WERI-Rb-1 (cell line): ENCODE measurements around the gene LIFR.

Experiments used
- DNase-seq: peaks from one replicate; pipeline ENCODE4 v3.0.0-alpha.2; 2020
- H3K27ac ChIP-seq: fragments of 250-450 bp; sonication (Bioruptor Pico); 2 replicates; pipeline ENCODE4 v1.5.1; 2020; ENCODE audit warnings: mild to moderate bottlenecking, moderate library complexity
- H3K27me3 ChIP-seq: fragments of 250-450 bp; sonication (Bioruptor Pico); 2 replicates; pipeline ENCODE4 v1.5.1; 2021; ENCODE audit warnings: mild to moderate bottlenecking, low read depth, moderate library complexity; ENCODE audit not compliant: insufficient read depth, severe bottlenecking
- H3K36me3 ChIP-seq: fragments of 250-450 bp; sonication (Bioruptor Pico); 2 replicates; pipeline ENCODE4 v1.5.1; 2020; ENCODE audit warnings: mild to moderate bottlenecking, moderate library complexity
- H3K4me3 ChIP-seq: 2 replicates; pipeline ENCODE4 v1.5.1; 2011; ENCODE audit warnings: low read depth, mild to moderate bottlenecking, control low read depth, low read length
- H3K9me3 ChIP-seq: fragments of 250-450 bp; sonication (Bioruptor Pico); 2 replicates; pipeline ENCODE4 v1.5.1; 2021; ENCODE audit warnings: mild to moderate bottlenecking, moderate library complexity; ENCODE audit not compliant: severe bottlenecking
- CTCF ChIP-seq: IDR thresholded peaks from 2 replicates; pipeline ENCODE4 v1.5.1; 2011; ENCODE audit warnings: low read depth, mild to moderate bottlenecking, control low read depth, inconsistent platforms, low read length

The LIFR gene

DNA sequence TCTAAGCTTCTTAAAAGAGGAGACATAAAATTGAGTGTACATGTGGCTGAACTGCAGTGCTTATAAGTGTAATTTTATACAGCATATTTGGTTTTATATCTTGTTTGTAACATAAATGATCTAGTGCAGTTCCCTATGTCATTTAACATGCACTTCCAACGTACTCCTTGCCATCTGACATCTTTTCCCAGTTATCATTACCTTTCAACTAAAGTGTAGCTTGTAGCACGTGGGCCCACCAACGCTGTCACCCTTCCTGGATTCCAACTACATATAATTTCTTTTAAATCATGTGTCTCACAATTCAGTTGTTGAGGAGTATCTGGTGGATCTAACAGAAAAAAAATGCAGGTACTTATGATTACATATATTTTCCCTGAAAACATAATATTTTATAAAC, 50.1 kb downstream of the LIFR start:
- DNase-seq, result no peak
- no peak for TF ChIP-seq CTCF
- H3K4me3 ChIP-seq, result no peak overlapping the region
- no peaks in the 10 kb centered on the region for H3K27me3 ChIP-seq
- no peak overlapping the region for H3K27ac ChIP-seq
- H3K9me3 ChIP-seq, result no peaks in the 10 kb centered on the region
- no peaks in the 10 kb centered on the region for H3K36me3 ChIP-seq

DNA sequence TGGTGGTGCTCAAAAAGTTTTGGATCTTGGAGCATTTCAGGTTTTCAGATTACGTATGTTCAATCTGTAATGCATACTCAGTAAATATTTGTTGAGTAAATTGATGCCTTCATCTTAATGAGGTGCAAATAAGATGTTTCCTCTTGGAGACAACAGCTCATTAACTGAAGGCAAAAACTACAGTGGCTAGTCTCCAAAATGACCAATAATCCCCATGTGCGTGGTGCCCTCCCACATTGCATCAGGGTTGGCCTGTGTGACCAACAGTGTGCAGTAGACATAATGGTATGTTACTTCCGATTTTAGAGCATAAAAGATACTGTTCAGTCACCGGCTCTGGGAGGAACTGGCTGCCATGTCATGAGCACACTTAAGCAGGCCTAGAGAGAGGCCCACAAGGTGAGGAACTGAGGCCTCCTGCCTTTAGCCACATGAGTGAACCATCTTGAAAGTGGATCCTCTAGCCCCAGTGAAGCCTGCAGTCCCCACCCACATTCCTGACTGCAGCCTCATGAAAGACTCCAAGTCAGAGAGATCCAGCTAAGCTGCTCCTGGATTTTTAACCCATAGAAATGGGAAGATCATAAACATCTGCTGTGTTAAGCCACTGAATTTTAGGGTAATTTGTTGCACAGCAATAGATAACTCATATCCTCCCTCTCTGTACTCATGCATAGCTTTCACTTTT, 55.7 kb downstream of the LIFR start:
- H3K9me3 ChIP-seq, result no peaks in the 10 kb centered on the region
- H3K27me3 ChIP-seq, result no peaks in the 10 kb centered on the region
- TF ChIP-seq CTCF, result no peak
- no peaks in the 10 kb centered on the region for H3K36me3 ChIP-seq
- no peak overlapping the region for H3K27ac ChIP-seq
- DNase-seq, result no peak
- H3K4me3 ChIP-seq, result no peak overlapping the region

DNA sequence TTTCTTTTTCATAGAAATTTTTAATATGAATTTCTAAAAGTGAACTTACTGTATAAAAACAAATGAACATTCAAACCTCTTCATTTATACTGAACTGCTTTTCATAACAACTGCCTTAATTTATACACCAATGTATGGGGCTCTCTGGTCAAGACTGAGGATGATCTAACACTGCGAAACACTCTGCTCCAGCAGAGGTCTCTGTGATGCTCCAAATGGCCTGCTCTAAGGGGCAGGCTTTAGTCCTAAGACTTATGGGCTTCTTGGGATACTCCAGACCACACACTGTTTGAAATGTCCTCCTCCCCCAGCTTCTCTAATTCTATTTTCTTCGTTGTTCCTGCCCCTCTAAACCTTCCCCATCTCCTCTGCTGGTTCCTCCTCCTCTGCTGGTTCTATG, 58.5 kb downstream of the LIFR start:
- Histone ChIP-seq H3K4me3 (no peak overlapping the region), H3K27me3 (no peaks in the 10 kb centered on the region), H3K9me3 (no peaks in the 10 kb centered on the region), H3K27ac (no peak overlapping the region), H3K36me3 (no peaks in the 10 kb centered on the region)
- DNase-seq, result peak; percentile 40
- peak; percentile 45 for TF ChIP-seq CTCF

DNA sequence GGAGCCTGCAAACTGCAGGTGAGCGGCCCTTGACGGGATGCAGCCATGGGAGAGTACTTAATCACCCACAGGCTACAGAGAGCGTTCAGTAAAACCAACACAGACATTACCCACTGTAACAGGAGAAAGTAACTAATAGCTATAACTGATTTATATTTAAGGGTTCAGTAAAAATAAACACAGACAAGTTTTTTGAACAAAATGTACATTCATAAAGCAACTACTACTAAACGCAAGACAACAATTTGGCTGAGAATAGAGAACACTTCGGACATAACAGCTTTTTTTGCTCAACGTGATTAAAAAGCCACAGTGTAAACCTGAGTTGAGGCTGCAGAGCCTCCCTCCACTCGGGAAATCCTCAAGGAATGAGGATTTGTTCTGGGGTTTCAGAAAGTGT, 61.7 kb downstream of the LIFR start:
- no peak for TF ChIP-seq CTCF
- H3K9me3 ChIP-seq, result no peaks in the 10 kb centered on the region
- no peaks in the 10 kb centered on the region for H3K27me3 ChIP-seq
- no peak overlapping the region for H3K27ac ChIP-seq
- no peak for DNase-seq
- H3K4me3 ChIP-seq, result no peak overlapping the region
- H3K36me3 ChIP-seq, result no peaks in the 10 kb centered on the region

DNA sequence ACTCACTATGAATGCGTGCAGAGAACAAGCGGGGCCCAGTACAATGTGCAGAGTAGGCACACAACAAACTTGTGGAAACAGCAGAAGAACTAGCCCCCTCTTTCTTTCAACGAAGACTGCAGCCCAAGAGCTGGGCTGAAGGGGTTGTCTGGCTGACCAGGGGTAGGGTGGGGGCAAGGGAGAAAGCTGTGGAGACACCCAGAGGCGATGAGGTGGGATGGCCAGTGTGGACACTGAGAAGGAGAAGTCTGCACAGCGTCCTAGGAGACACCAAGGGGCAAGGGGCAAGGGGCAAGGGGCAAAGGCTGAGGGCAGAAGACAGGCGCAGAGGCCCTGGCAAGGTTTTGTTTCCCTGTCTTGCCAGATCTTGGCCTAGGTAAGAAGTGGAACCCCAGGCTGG, 62.3 kb downstream of the LIFR start:
- no peak overlapping the region for H3K4me3 ChIP-seq
- no peaks in the 10 kb centered on the region for H3K36me3 ChIP-seq
- H3K9me3 ChIP-seq, result no peaks in the 10 kb centered on the region
- H3K27me3 ChIP-seq, result no peaks in the 10 kb centered on the region
- no peak overlapping the region for H3K27ac ChIP-seq
- TF ChIP-seq CTCF, result no peak
- no peak for DNase-seq

- H3K36me3 ChIP-seq, result no peaks in the 10 kb centered on the region
- H3K27me3 ChIP-seq, result no peaks in the 10 kb centered on the region
- H3K9me3 ChIP-seq, result no peaks in the 10 kb centered on the region
- no peak overlapping the region for H3K4me3 ChIP-seq
- H3K27ac ChIP-seq, result no peak overlapping the region
- TF ChIP-seq CTCF, result peak; percentile 39; the same call in 1 of the 2 replicates
- no peak for DNase-seq
Measured at GRCh38 chr5:38483805-38484398, 72.5 kb downstream of the LIFR start.
